Lower leg skin (tissue), 3 donors: ENCODE results near the gene VAMP4.

ENCODE experiments used
- CTCF ChIP-seq, 3 donors: fragments of 450-650 bp; IDR thresholded peaks; one replicate each; pipeline ENCODE4 v1.5.1; 2016; ENCODE audit warnings: antibody characterized with exemption in 3 of 3, mild to moderate bottlenecking in 3 of 3, moderate library complexity in 2 of 3
- POLR2A ChIP-seq, 2 donors: fragments of 450-650 bp; IDR thresholded peaks; one replicate each; pipeline ENCODE4 v1.6.1; 2016 to 2017; ENCODE audit warnings: antibody characterized with exemption in 2 of 2, mild to moderate bottlenecking in 1 of 2, moderate library complexity in 1 of 2

GRCh38 chr1:171743081-171743870 lies 1.4 kb upstream of the VAMP4 start:
- TF ChIP-seq POLR2A (IDR thresholded peaks at IDR 0.05): no peak
- no peak for TF ChIP-seq CTCF (IDR thresholded peaks at IDR 0.05)
